HEK293 (cell line): ENCODE results near the gene KIFBP.

Experiments used
- CTCF ChIA-PET: fragments of 350-600 bp; formaldehyde crosslinking; extraction: SDS; loops from one replicate; lab custom pipeline; 2021; ENCODE audit warnings: antibody characterized with exemption; lab: Yijun Ruan, JAX
- POLR2A ChIA-PET: fragments of 300-600 bp; formaldehyde crosslinking; extraction: SDS; loops from one replicate; lab custom pipeline; 2020; ENCODE audit warnings: antibody characterized with exemption, inconsistent platforms; lab: Yijun Ruan, JAX
- H3K27ac ChIP-seq: fragments of 200-500 bp; sonication (Bioruptor generic); 2 replicates; pipeline ENCODE4 v1.5.1; 2014; ENCODE audit warnings: low read depth, low read length, control low read depth, inconsistent platforms; ENCODE audit errors: extremely low read depth
- H3K36me3 ChIP-seq, 2 experiments: fragments of 200-500 bp in 1 of 2; sonication (Bioruptor generic) in 1 of 2; 1 replicate in 1 of 2; 2 replicates in 1 of 2; pipeline ENCODE4 v1.5.1; 2014 to 2017; ENCODE audit warnings: inconsistent platforms in 2 of 2, low read length in 2 of 2; ENCODE audit not compliant: control insufficient read depth in 2 of 2, insufficient read depth in 1 of 2
- H3K4me1 ChIP-seq: fragments of 200-500 bp; sonication (Bioruptor generic); 2 replicates; pipeline ENCODE4 v1.5.1; 2014; ENCODE audit warnings: mild to moderate bottlenecking, low read length, inconsistent platforms; ENCODE audit not compliant: control insufficient read depth, insufficient read depth
- H3K4me3 ChIP-seq: 2 replicates; pipeline ENCODE4 v1.5.1; 2011; ENCODE audit warnings: low read depth, mild to moderate bottlenecking, control low read depth, low read length, moderate library complexity
- H3K9me3 ChIP-seq: fragments of 200-500 bp; sonication (Bioruptor generic); 2 replicates; pipeline ENCODE4 v1.5.1; 2014; ENCODE audit warnings: low read depth, low read length, inconsistent platforms; ENCODE audit not compliant: control insufficient read depth, insufficient read depth
- BCL11B ChIP-seq: fragments of 450-650 bp; formaldehyde crosslinking; IDR thresholded peaks from 2 replicates; pipeline ENCODE4 v1.5.1; 2016; ENCODE audit warnings: low read depth, missing biosample characterization, missing genetic modification characterization
- GLI4 ChIP-seq: fragments of 450-650 bp; formaldehyde crosslinking; IDR thresholded peaks from 2 replicates; pipeline ENCODE4 v1.5.1; 2016; ENCODE audit warnings: missing biosample characterization, missing genetic modification characterization
- HOXC10 ChIP-seq: sonication (generic); formaldehyde crosslinking; IDR thresholded peaks from 2 replicates; pipeline ENCODE4 v1.8.1; 2023; ENCODE audit warnings: mild to moderate bottlenecking, missing genetic modification reagents
- KLF7 ChIP-seq: fragments of 450-650 bp; formaldehyde crosslinking; IDR thresholded peaks from 2 replicates; pipeline ENCODE4 v1.5.1; 2016; ENCODE audit warnings: missing biosample characterization, missing genetic modification characterization, borderline replicate concordance
- OVOL3 ChIP-seq: fragments of 450-650 bp; formaldehyde crosslinking; IDR thresholded peaks from 2 replicates; pipeline ENCODE4 v1.5.1; 2016; ENCODE audit warnings: missing biosample characterization, missing genetic modification characterization
- PRDM10 ChIP-seq: fragments of 450-650 bp; formaldehyde crosslinking; IDR thresholded peaks from 2 replicates; pipeline ENCODE4 v1.5.1; 2016; ENCODE audit warnings: missing biosample characterization, missing genetic modification characterization
- SALL2 ChIP-seq: fragments of 450-650 bp; formaldehyde crosslinking; IDR thresholded peaks from 2 replicates; pipeline ENCODE4 v1.5.0; 2017; ENCODE audit warnings: missing biosample characterization, mild to moderate bottlenecking, missing genetic modification characterization, borderline replicate concordance
- SP2 ChIP-seq: fragments of 450-650 bp; formaldehyde crosslinking; IDR thresholded peaks from 2 replicates; pipeline ENCODE4 v1.5.1; 2016; ENCODE audit warnings: missing biosample characterization, missing genetic modification characterization
- ZEB2 ChIP-seq: fragments of 450-650 bp; formaldehyde crosslinking; IDR thresholded peaks from 2 replicates; pipeline ENCODE4 v1.5.1; 2016; ENCODE audit warnings: missing biosample characterization, missing genetic modification characterization
- ZFP41 ChIP-seq: fragments of 450-650 bp; formaldehyde crosslinking; IDR thresholded peaks from 2 replicates; pipeline ENCODE4 v1.5.1; 2016; ENCODE audit warnings: missing biosample characterization, missing genetic modification characterization, borderline replicate concordance
- ZNF10 ChIP-seq: fragments of 450-650 bp; formaldehyde crosslinking; IDR thresholded peaks from 2 replicates; pipeline ENCODE4 v1.5.1; 2017; ENCODE audit warnings: missing biosample characterization, missing genetic modification characterization
- ZNF24 ChIP-seq: fragments of 450-650 bp; formaldehyde crosslinking; IDR thresholded peaks from 2 replicates; pipeline ENCODE4 v1.5.1; 2016; ENCODE audit warnings: missing biosample characterization, missing genetic modification characterization
- ZNF48 ChIP-seq: fragments of 450-650 bp; formaldehyde crosslinking; IDR thresholded peaks from 2 replicates; pipeline ENCODE4 v1.5.1; 2016; ENCODE audit warnings: missing biosample characterization, missing genetic modification characterization
- ZNF501 ChIP-seq: fragments of 450-650 bp; formaldehyde crosslinking; IDR thresholded peaks from 2 replicates; pipeline ENCODE4 v1.5.1; 2016; ENCODE audit warnings: missing biosample characterization, missing genetic modification characterization
- ZNF558 ChIP-seq: fragments of 450-650 bp; formaldehyde crosslinking; IDR thresholded peaks from 2 replicates; pipeline ENCODE4 v1.5.1; 2016; ENCODE audit warnings: missing biosample characterization, missing genetic modification characterization
- ZNF560 ChIP-seq: fragments of 450-650 bp; formaldehyde crosslinking; IDR thresholded peaks from 2 replicates; pipeline ENCODE4 v1.5.1; 2017; ENCODE audit warnings: missing biosample characterization, missing genetic modification characterization, borderline replicate concordance
- ZNF629 ChIP-seq: fragments of 450-650 bp; formaldehyde crosslinking; IDR thresholded peaks from 2 replicates; pipeline ENCODE4 v1.5.1; 2017; ENCODE audit warnings: missing biosample characterization, missing genetic modification characterization
- ZNF670 ChIP-seq: fragments of 450-650 bp; formaldehyde crosslinking; IDR thresholded peaks from 2 replicates; pipeline ENCODE4 v1.5.1; 2016; ENCODE audit warnings: missing biosample characterization, missing genetic modification characterization, low read depth
- ZNF747 ChIP-seq: fragments of 450-650 bp; formaldehyde crosslinking; IDR thresholded peaks from 2 replicates; pipeline ENCODE4 v1.5.1; 2016; ENCODE audit warnings: missing biosample characterization, missing genetic modification characterization
- ZNF768 ChIP-seq: fragments of 450-650 bp; formaldehyde crosslinking; IDR thresholded peaks from 2 replicates; pipeline ENCODE4 v1.5.1; 2018; ENCODE audit warnings: missing biosample characterization, mild to moderate bottlenecking, missing genetic modification characterization
- ZSCAN30 ChIP-seq: fragments of 450-650 bp; IDR thresholded peaks from 2 replicates; pipeline ENCODE4 v1.5.1; 2018; ENCODE audit warnings: missing biosample characterization, mild to moderate bottlenecking, missing genetic modification characterization, moderate library complexity
- TF ChIP-seq, protein P1 (sequence below): fragments of 450-650 bp; formaldehyde crosslinking; IDR thresholded peaks from 2 replicates; pipeline ENCODE4 v1.5.1; 2017; ENCODE audit warnings: missing biosample characterization, missing genetic modification characterization
- TF ChIP-seq, protein P2 (sequence below): fragments of 450-650 bp; formaldehyde crosslinking; IDR thresholded peaks from 2 replicates; pipeline ENCODE4 v1.5.1; 2016; ENCODE audit warnings: missing biosample characterization, missing genetic modification characterization
- TF ChIP-seq, protein P3 (sequence below): fragments of 450-650 bp; formaldehyde crosslinking; IDR thresholded peaks from 2 replicates; pipeline ENCODE4 v1.5.1; 2016; ENCODE audit warnings: missing biosample characterization, missing genetic modification characterization
- TF ChIP-seq, protein P4 (sequence below): fragments of 450-650 bp; formaldehyde crosslinking; IDR thresholded peaks from 2 replicates; pipeline ENCODE4 v1.5.1; 2016; ENCODE audit warnings: missing biosample characterization, missing genetic modification characterization, low read depth

KIFBP gene

GRCh38 chr10:68955832-68956532 lies 32.6 kb upstream of the KIFBP start, which contains the start of gene DDX21 (continued):
- no peak for TF ChIP-seq BCL11B (tag by site-specific recombination)
- no peak for TF ChIP-seq HOXC10 (CRISPR knock-in tag)

DNA sequence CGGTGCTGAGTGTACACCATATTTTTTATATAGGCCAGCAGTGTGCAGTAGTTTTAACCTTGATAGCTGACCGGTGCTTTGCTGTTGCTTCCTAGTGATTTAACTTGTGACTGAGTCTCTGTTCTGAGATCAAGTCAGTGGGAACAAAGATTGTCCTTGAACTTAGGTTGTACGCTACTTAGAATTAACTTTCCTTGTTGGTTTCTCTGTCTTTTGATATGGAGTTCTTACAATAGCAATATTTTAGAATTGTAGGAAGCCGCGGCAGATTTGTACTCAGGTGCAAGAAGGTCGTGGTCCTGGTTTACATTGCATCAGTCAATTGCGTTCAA lies 31.4 kb upstream of the KIFBP start:
- Histone ChIP-seq H3K4me3 (peak overlapping the region; percentile 91), H3K27ac (no peak overlapping the region; the same call in 1 of the 2 replicates), H3K36me3 (peaks cover 32 to 41% of the 10 kb centered on the region in 2 experiments), H3K9me3 (no peaks in the 10 kb centered on the region), H3K4me1 (no peaks in the 10 kb centered on the region)
- ChIA-PET CTCF (interaction anchor here (0.6 to 0.8 kb wide), 2 partner anchors 13 to 51 kb away, joined by 3 to 4 read pairs; no protein-coding TSS in a partner anchor), POLR2A (interaction anchor here (0.6 to 1.8 kb wide), 2 partner anchors 35 to 56 kb away, joined by 5 read pairs; partner anchors contain the start of gene DDX50)
- TF ChIP-seq ZNF747 (no peak), ZNF768 (tag by site-specific recombination) (0 out of 2 replicates have a peak, but pooled peaks have one; percentile 37), ZNF558 (tag by site-specific recombination) (no peak), ZEB2 (0 out of 2 replicates have a peak, but pooled peaks have one; percentile 13), KLF7 (tag by site-specific recombination) (no peak), SP2 (tag by site-specific recombination) (no peak), ZNF560 (tag by site-specific recombination) (no peak), ZNF10 (tag by site-specific recombination) (no peak), ZNF670 (tag by site-specific recombination) (no peak), OVOL3 (tag by site-specific recombination) (no peak), PRDM10 (tag by site-specific recombination) (no peak), ZNF501 (tag by site-specific recombination) (0 out of 2 replicates have a peak, but pooled peaks have one; percentile 1), SALL2 (tag by site-specific recombination) (no peak), ZNF24 (tag by site-specific recombination) (0 out of 2 replicates have a peak, but pooled peaks have one; percentile 2), ZNF48 (tag by site-specific recombination) (no peak), GLI4 (tag by site-specific recombination) (no peak), ZNF629 (tag by site-specific recombination) (peak; percentile 7; the same call in 1 of the 2 replicates), ZSCAN30 (0 out of 2 replicates have a peak, but pooled peaks have one; percentile 32), ZFP41 (no peak)
- TF ChIP-seq, protein P1, sequence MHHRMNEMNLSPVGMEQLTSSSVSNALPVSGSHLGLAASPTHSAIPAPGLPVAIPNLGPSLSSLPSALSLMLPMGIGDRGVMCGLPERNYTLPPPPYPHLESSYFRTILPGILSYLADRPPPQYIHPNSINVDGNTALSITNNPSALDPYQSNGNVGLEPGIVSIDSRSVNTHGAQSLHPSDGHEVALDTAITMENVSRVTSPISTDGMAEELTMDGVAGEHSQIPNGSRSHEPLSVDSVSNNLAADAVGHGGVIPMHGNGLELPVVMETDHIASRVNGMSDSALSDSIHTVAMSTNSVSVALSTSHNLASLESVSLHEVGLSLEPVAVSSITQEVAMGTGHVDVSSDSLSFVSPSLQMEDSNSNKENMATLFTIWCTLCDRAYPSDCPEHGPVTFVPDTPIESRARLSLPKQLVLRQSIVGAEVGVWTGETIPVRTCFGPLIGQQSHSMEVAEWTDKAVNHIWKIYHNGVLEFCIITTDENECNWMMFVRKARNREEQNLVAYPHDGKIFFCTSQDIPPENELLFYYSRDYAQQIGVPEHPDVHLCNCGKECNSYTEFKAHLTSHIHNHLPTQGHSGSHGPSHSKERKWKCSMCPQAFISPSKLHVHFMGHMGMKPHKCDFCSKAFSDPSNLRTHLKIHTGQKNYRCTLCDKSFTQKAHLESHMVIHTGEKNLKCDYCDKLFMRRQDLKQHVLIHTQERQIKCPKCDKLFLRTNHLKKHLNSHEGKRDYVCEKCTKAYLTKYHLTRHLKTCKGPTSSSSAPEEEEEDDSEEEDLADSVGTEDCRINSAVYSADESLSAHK, result no peak
- TF ChIP-seq, protein P2, sequence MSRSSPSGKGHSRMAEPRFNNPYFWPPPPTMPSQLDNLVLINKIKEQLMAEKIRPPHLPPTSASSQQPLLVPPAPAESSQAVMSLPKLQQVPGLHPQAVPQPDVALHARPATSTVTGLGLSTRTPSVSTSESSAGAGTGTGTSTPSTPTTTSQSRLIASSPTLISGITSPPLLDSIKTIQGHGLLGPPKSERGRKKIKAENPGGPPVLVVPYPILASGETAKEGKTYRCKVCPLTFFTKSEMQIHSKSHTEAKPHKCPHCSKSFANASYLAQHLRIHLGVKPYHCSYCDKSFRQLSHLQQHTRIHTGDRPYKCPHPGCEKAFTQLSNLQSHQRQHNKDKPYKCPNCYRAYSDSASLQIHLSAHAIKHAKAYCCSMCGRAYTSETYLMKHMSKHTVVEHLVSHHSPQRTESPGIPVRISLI (tag by site-specific recombination), result no peak
- TF ChIP-seq, protein P3, sequence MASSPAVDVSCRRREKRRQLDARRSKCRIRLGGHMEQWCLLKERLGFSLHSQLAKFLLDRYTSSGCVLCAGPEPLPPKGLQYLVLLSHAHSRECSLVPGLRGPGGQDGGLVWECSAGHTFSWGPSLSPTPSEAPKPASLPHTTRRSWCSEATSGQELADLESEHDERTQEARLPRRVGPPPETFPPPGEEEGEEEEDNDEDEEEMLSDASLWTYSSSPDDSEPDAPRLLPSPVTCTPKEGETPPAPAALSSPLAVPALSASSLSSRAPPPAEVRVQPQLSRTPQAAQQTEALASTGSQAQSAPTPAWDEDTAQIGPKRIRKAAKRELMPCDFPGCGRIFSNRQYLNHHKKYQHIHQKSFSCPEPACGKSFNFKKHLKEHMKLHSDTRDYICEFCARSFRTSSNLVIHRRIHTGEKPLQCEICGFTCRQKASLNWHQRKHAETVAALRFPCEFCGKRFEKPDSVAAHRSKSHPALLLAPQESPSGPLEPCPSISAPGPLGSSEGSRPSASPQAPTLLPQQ (tag by site-specific recombination), result no peak
- TF ChIP-seq, protein P4, sequence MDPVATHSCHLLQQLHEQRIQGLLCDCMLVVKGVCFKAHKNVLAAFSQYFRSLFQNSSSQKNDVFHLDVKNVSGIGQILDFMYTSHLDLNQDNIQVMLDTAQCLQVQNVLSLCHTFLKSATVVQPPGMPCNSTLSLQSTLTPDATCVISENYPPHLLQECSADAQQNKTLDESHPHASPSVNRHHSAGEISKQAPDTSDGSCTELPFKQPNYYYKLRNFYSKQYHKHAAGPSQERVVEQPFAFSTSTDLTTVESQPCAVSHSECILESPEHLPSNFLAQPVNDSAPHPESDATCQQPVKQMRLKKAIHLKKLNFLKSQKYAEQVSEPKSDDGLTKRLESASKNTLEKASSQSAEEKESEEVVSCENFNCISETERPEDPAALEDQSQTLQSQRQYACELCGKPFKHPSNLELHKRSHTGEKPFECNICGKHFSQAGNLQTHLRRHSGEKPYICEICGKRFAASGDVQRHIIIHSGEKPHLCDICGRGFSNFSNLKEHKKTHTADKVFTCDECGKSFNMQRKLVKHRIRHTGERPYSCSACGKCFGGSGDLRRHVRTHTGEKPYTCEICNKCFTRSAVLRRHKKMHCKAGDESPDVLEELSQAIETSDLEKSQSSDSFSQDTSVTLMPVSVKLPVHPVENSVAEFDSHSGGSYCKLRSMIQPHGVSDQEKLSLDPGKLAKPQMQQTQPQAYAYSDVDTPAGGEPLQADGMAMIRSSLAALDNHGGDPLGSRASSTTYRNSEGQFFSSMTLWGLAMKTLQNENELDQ, result no peak
